Keratinocyte (primary cell): Measurements from ENCODE around the gene AKAP13. TPM values are rescaled to one million over a fixed set of nuclear protein-coding genes. Genes with fewer than 3 reads are reported as not detected.

ENCODE experiments used
- DNase-seq: peaks from one replicate; pipeline ENCODE4 v3.0.0-alpha.2; 2011; ENCODE audit warnings: low read depth, missing footprints, low spot score
- FAIRE-seq: peaks from 2 replicates; lab custom pipeline; 2011; peaks lifted over from hg19 to GRCh38; lab: Jason Lieb, UNC
- H2AFZ ChIP-seq: 2 replicates; pipeline ENCODE4 v1.6.0; 2012; ENCODE audit warnings: low read length, control low read depth, inconsistent platforms; ENCODE audit not compliant: control insufficient read depth
- H3K27ac ChIP-seq: 2 replicates; pipeline ENCODE4 v1.5.1; 2011; ENCODE audit warnings: low read length; ENCODE audit not compliant: control insufficient read depth, insufficient read depth
- H3K27me3 ChIP-seq: 3 replicates; pipeline ENCODE4 v1.6.0; 2011; ENCODE audit warnings: low read length; ENCODE audit not compliant: control insufficient read depth, insufficient read depth; ENCODE audit errors: extremely low read depth
- H3K36me3 ChIP-seq, 2 experiments: 2 replicates in 1 of 2; 3 replicates in 1 of 2; pipeline ENCODE4 v1.5.1; 2011; ENCODE audit warnings: low read length in 2 of 2, mild to moderate bottlenecking in 1 of 2; ENCODE audit not compliant: control insufficient read depth in 2 of 2, insufficient read depth in 2 of 2; ENCODE audit errors: extremely low read depth in 1 of 2
- H3K4me1 ChIP-seq: 3 replicates; pipeline ENCODE4 v1.5.1; 2011; ENCODE audit warnings: low read length; ENCODE audit not compliant: control insufficient read depth, insufficient read depth; ENCODE audit errors: extremely low read depth
- H3K4me2 ChIP-seq: 3 replicates; pipeline ENCODE4 v1.6.0; 2011; ENCODE audit warnings: low read depth, low read length; ENCODE audit not compliant: control insufficient read depth, insufficient read depth; ENCODE audit errors: extremely low read depth
- H3K4me3 ChIP-seq, 3 experiments: fragments of 200-600 bp in 1 of 3; sonication (generic) in 1 of 3; 2 replicates in 2 of 3; 3 replicates in 1 of 3; pipeline ENCODE4 v1.5.1; 2011 to 2016; ENCODE audit warnings: low read length in 3 of 3, mild to moderate bottlenecking in 3 of 3, control low read depth in 2 of 3, inconsistent platforms in 1 of 3, low read depth in 1 of 3, mixed read lengths in 1 of 3, mixed run types in 1 of 3, moderate library complexity in 1 of 3; ENCODE audit not compliant: control insufficient read depth in 2 of 3, insufficient read depth in 2 of 3; ENCODE audit errors: extremely low read depth in 1 of 3
- H3K79me2 ChIP-seq: 2 replicates; pipeline ENCODE4 v1.6.0; 2012; ENCODE audit warnings: low read length; ENCODE audit not compliant: control insufficient read depth, insufficient read depth
- H3K9ac ChIP-seq: 3 replicates; pipeline ENCODE4 v1.6.0; 2011; ENCODE audit warnings: low read length; ENCODE audit not compliant: control insufficient read depth, insufficient read depth; ENCODE audit errors: extremely low read depth
- H3K9me1 ChIP-seq: 3 replicates; pipeline ENCODE4 v1.6.0; 2011; ENCODE audit warnings: low read length; ENCODE audit not compliant: control insufficient read depth, insufficient read depth; ENCODE audit errors: extremely low read depth
- H3K9me3 ChIP-seq: 2 replicates; pipeline ENCODE4 v1.5.1; 2012; ENCODE audit warnings: low read depth, low read length; ENCODE audit not compliant: control insufficient read depth
- H4K20me1 ChIP-seq: 3 replicates; pipeline ENCODE4 v1.6.0; 2011; ENCODE audit warnings: low read length; ENCODE audit not compliant: control insufficient read depth, insufficient read depth; ENCODE audit errors: extremely low read depth
- EZH2 ChIP-seq: IDR thresholded peaks from one replicate; pipeline ENCODE4 v1.6.1; 2012; ENCODE audit warnings: inconsistent platforms, mild to moderate bottlenecking, low read length, moderate library complexity
- dilution Hi-C: fragments of 300-500 bp; cut with MboI; formaldehyde crosslinking; loops from one replicate; pipeline ENCODE4 v1.7.0; 2020; ENCODE audit warnings: low sequenced_read_pairs; ENCODE audit not compliant: extremely low pct_ligation_motif_present
- polyA minus RNA-seq, 3 experiments: library from RNA; depleted of rRNA, polyadenylated mRNA; stranded (reverse); fragments of >200 nt; gene quantifications; 1 replicate in 1 of 3; 2 replicates in 1 of 3; 3 replicates in 1 of 3; pipeline ENCODE4 v1.2.3, GENCODE V29; 2011
- polyA plus RNA-seq, 5 experiments: library from polyadenylated mRNA; depleted of rRNA in 3 of 5; stranded (reverse) in 3 of 5; stranded (forward) in 1 of 5; unstranded in 1 of 5; fragments of >200 nt; gene quantifications; 1 replicate in 1 of 5; 2 replicates in 3 of 5; 3 replicates in 1 of 5; pipeline versions ENCODE4 v1.2.1 to v1.2.3, GENCODE V29; 2011 to 2012; ENCODE audit warnings: missing spikeins in 2 of 5, low read depth in 1 of 5, low replicate concordance in 1 of 5
- TF ChIP-seq, protein P1 (sequence below), 3 experiments: IDR thresholded peaks in 1 of 3; conservative IDR thresholded peaks in 1 of 3; optimal IDR thresholded peaks in 1 of 3; 2 replicates in 2 of 3; 3 replicates in 1 of 3; pipeline versions ENCODE3 to v1.5.1; 2011; ENCODE audit warnings: low read length in 3 of 3, mild to moderate bottlenecking in 3 of 3, moderate library complexity in 2 of 3, control low read depth in 1 of 3, inconsistent platforms in 1 of 3; ENCODE audit not compliant: insufficient read depth in 2 of 3; ENCODE audit errors: extremely low read depth in 1 of 3

Gene AKAP13, protein sequence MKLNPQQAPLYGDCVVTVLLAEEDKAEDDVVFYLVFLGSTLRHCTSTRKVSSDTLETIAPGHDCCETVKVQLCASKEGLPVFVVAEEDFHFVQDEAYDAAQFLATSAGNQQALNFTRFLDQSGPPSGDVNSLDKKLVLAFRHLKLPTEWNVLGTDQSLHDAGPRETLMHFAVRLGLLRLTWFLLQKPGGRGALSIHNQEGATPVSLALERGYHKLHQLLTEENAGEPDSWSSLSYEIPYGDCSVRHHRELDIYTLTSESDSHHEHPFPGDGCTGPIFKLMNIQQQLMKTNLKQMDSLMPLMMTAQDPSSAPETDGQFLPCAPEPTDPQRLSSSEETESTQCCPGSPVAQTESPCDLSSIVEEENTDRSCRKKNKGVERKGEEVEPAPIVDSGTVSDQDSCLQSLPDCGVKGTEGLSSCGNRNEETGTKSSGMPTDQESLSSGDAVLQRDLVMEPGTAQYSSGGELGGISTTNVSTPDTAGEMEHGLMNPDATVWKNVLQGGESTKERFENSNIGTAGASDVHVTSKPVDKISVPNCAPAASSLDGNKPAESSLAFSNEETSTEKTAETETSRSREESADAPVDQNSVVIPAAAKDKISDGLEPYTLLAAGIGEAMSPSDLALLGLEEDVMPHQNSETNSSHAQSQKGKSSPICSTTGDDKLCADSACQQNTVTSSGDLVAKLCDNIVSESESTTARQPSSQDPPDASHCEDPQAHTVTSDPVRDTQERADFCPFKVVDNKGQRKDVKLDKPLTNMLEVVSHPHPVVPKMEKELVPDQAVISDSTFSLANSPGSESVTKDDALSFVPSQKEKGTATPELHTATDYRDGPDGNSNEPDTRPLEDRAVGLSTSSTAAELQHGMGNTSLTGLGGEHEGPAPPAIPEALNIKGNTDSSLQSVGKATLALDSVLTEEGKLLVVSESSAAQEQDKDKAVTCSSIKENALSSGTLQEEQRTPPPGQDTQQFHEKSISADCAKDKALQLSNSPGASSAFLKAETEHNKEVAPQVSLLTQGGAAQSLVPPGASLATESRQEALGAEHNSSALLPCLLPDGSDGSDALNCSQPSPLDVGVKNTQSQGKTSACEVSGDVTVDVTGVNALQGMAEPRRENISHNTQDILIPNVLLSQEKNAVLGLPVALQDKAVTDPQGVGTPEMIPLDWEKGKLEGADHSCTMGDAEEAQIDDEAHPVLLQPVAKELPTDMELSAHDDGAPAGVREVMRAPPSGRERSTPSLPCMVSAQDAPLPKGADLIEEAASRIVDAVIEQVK (N-terminal part only)
- polyA plus RNA-seq, result 8.4 to 17.0 TPM (median 16.7 TPM) in 3 replicates
- polyA plus RNA-seq (2011; ENCODE audit: low read depth), result 156 TPM
- polyA plus RNA-seq (2011; cell fraction: cytosol; rRNA removed), result 8.4 and 9.5 TPM in 2 replicates
- polyA plus RNA-seq (2011; cell fraction: nucleus; rRNA removed), result 59.3 and 73.1 TPM in 2 replicates
- 17.9 and 38.7 TPM in 2 replicates for polyA plus RNA-seq (2012; ENCODE audit: low replicate concordance)
- 53.0 to 98.1 TPM (median 93.5 TPM) in 3 replicates for polyA minus RNA-seq
- 21.5 TPM for polyA minus RNA-seq (2011; cell fraction: cytosol; rRNA and poly(A)+ RNA removed)
- polyA minus RNA-seq (2011; cell fraction: nucleus; rRNA and poly(A)+ RNA removed), result 110 and 218 TPM in 2 replicates

DNA sequence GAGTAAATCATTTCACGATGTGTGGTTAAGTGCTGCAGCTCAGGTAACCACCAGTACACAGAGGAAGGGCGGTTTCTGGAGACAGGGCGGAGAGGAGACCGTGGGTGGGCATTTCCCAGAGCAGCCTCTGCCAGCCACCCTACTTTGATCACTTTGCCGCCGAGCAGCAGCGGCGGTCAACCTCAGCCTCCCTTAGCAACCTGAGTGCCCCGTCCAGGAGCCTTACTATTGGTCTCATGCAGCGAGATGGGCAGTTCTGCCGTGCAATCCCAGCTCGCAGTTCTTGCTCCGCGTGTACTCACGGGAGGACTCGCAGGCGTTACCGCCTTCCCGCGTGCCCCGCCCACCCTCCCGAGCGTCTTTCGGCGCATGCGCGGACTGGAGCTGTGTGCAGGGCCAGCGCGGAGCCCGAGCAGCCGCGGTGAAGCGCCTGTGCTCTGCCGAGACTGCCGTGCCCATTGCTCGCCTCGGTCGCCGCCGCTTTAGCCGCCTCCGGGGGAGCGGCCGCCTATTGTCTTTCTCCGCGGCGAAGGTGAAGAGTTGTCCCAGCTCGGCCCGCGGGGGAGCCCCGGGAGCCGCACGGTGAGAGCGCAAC lies at the start of gene AKAP13:
Gene AKAP13, plus strand, starts transcription at position 387 of the 595 bp plus-strand sequence. CDS start 105,118 bp downstream, outside the sequence.
- Histone ChIP-seq H3K36me3 (no peaks in the 10 kb centered on the region), H3K4me2 (peak within 1 kb of the TSS; percentile 89), H3K27me3 (no peaks in the 10 kb centered on the region), H4K20me1 (no peaks in the 10 kb centered on the region), H3K4me1 (peaks cover 23% of the 10 kb centered on the region), H3K79me2 (peaks cover 41% of the 10 kb centered on the region), H3K4me3 (peak within 1 kb of the TSS; percentile 68 to 80 (median 76)), H2AFZ (peak within 1 kb of the TSS; percentile 49), H3K9me1 (no peaks in the 10 kb centered on the region), H3K9ac (peak within 1 kb of the TSS; percentile 74), H3K27ac (peak within 1 kb of the TSS; percentile 79), H3K9me3 (no peaks in the 10 kb centered on the region)
- no peak for TF ChIP-seq EZH2
- FAIRE-seq, result peak; percentile 41
- dilution Hi-C loops, result no loop called here
- peak; percentile 94 for DNase-seq

DNA sequence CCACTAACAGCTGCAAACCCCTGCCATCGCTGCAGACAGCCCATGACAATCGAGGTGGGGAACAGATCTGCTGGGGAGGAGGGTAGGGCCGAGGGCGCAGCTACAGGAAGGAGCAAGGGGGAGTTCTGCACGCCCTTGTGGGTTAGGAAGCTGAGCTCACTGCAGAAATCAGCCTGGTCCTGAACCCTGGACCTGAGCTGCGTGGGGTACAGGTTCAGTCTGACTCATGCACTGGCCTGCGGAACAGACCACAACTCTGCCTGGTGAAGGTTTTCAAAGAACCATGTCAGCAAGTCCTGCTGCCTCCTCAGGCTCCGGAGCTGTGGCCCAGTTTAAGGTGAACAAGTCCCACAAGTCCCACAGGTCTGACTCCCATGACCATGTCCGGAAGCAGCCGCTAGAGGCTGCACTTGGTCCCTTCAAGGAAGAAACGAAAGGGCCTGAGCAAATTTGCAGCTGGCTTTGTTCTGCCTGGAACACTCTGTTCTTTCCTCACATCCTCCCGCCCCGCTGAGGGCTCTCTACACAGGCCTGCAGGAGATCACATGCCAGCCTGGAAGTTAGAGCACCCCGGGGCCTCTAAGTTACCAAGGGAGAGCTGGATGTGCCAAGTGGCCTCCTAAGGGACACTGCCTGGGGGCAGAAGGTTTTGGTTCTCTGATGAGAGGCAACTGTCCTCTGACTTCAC lies 49.4 kb upstream of the AKAP13 start:
- peak; percentile 80 for DNase-seq
- peak overlapping the region; percentile 67 for H2AFZ ChIP-seq
- TF ChIP-seq EZH2, result no peak
- TF ChIP-seq, protein P1, sequence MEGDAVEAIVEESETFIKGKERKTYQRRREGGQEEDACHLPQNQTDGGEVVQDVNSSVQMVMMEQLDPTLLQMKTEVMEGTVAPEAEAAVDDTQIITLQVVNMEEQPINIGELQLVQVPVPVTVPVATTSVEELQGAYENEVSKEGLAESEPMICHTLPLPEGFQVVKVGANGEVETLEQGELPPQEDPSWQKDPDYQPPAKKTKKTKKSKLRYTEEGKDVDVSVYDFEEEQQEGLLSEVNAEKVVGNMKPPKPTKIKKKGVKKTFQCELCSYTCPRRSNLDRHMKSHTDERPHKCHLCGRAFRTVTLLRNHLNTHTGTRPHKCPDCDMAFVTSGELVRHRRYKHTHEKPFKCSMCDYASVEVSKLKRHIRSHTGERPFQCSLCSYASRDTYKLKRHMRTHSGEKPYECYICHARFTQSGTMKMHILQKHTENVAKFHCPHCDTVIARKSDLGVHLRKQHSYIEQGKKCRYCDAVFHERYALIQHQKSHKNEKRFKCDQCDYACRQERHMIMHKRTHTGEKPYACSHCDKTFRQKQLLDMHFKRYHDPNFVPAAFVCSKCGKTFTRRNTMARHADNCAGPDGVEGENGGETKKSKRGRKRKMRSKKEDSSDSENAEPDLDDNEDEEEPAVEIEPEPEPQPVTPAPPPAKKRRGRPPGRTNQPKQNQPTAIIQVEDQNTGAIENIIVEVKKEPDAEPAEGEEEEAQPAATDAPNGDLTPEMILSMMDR (optimal IDR thresholded peaks at IDR 0.05 in 1 of 3, IDR thresholded peaks at IDR 0.05 in 1 of 3, conservative IDR thresholded peaks at IDR 0.05 in 1 of 3; ENCODE audit: extremely low read depth in 1 of 3, insufficient read depth in 2 of 3, low read length in 3 of 3), result peak; percentile 84 to 97 (median 97)

More for the DNA sequence above, 49.4 kb upstream of the AKAP13 start:
- Histone ChIP-seq H3K27ac (peak overlapping the region; percentile 37), H3K36me3 (no peaks in the 10 kb centered on the region), H3K4me3 (no peak overlapping the region), H3K79me2 (no peaks in the 10 kb centered on the region), H3K4me1 (peaks cover 11% of the 10 kb centered on the region), H3K9me3 (peaks cover 2% of the 10 kb centered on the region), H4K20me1 (no peaks in the 10 kb centered on the region), H3K4me2 (no peak overlapping the region), H3K27me3 (no peaks in the 10 kb centered on the region), H3K9ac (no peak overlapping the region), H3K9me1 (no peaks in the 10 kb centered on the region)
- dilution Hi-C loops, result no loop called here
- peak; percentile 5 for FAIRE-seq
